ENCODE data around the gene KIFAP3.

The KIFAP3 gene

GRCh38 chr1:169885207-169885606 lies 189.3 kb downstream of the KIFAP3 start:
- TF ChIP-seq, protein P1, sequence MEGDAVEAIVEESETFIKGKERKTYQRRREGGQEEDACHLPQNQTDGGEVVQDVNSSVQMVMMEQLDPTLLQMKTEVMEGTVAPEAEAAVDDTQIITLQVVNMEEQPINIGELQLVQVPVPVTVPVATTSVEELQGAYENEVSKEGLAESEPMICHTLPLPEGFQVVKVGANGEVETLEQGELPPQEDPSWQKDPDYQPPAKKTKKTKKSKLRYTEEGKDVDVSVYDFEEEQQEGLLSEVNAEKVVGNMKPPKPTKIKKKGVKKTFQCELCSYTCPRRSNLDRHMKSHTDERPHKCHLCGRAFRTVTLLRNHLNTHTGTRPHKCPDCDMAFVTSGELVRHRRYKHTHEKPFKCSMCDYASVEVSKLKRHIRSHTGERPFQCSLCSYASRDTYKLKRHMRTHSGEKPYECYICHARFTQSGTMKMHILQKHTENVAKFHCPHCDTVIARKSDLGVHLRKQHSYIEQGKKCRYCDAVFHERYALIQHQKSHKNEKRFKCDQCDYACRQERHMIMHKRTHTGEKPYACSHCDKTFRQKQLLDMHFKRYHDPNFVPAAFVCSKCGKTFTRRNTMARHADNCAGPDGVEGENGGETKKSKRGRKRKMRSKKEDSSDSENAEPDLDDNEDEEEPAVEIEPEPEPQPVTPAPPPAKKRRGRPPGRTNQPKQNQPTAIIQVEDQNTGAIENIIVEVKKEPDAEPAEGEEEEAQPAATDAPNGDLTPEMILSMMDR (IDR thresholded peaks at IDR 0.05; ENCODE audit: low read depth, low read length) = no peak
- DNase-seq (ENCODE audit: low read depth in 2 of 2) = no peak
- H3K4me3 ChIP-seq (replicated peaks in 1 of 2; ENCODE audit: low read depth in 2 of 2, low read length in 2 of 2) = no peak overlapping the region

DNA sequence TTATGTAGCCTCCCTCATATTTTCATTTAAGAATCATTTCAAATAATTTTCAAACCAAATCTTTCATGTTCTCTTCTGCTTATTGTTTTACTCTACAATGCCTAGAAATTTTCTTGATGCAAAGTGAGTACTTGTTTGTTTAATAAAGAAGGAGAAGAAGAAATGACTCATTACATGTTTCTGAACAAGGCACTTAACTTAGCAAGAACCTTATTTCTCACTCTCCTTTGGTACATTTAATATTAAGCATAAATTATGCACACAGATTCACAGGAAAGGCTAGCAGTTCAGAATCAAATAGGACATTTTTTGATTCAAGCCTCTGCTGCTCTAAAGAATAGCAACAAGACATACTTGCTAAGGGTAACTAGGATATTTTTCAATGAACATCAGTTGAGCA lies 189.9 kb downstream of the KIFAP3 start:
- no peak for DNase-seq (ENCODE audit: low read depth in 2 of 2)
- TF ChIP-seq, protein P1 (IDR thresholded peaks at IDR 0.05; ENCODE audit: low read depth, low read length) = no peak

DNA sequence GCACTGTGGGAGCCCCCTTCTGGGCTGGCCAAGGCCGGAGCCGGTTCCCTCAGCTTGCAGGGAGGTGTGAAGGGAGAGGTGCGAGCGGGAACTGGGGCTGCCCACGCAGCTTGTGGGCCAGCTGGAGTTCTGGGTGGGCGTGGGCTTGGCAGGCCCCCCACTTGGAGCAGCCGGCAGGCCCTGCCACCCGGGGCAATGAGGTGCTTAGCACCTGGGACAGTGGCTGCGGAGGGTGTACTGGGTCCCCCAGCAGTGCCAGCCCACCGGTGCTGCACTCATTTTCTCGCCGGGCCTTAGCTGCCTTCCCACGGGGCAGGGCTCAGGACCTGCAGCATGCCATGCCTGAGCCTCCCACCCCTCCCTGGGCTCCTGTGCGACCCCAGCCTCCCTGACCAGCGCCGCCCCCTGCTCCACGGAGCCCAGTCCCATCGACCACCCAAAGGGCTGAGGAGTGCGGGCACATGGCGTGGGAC lies 192.4 kb downstream of the KIFAP3 start:
- no peak for DNase-seq (ENCODE audit: low read depth in 2 of 2)
- no peak overlapping the region for H3K4me3 ChIP-seq (replicated peaks in 1 of 2; ENCODE audit: low read depth in 2 of 2, low read length in 2 of 2)
- TF ChIP-seq, protein P1 (IDR thresholded peaks at IDR 0.05; ENCODE audit: low read depth, low read length) = no peak

More for the DNA sequence above, 189.9 kb downstream of the KIFAP3 start:
- H3K4me3 ChIP-seq (replicated peaks in 1 of 2; ENCODE audit: low read depth in 2 of 2, low read length in 2 of 2) = no peak overlapping the region

GRCh38 chr1:169879034-169879840 lies 195.3 kb downstream of the KIFAP3 start:
- DNase-seq (ENCODE audit: low read depth in 2 of 2) = no peak
- H3K4me3 ChIP-seq (replicated peaks in 1 of 2; ENCODE audit: low read depth in 2 of 2, low read length in 2 of 2) = no peak overlapping the region
- TF ChIP-seq, protein P1 (IDR thresholded peaks at IDR 0.05; ENCODE audit: low read depth, low read length) = no peak

- H3K4me3 ChIP-seq (replicated peaks in 1 of 2; ENCODE audit: low read depth in 2 of 2, low read length in 2 of 2) = no peak overlapping the region
- no peak for DNase-seq (ENCODE audit: low read depth in 2 of 2)
- TF ChIP-seq, protein P1 (IDR thresholded peaks at IDR 0.05; ENCODE audit: low read depth, low read length) = no peak
Observed at GRCh38 chr1:169878498-169878897, 196.0 kb downstream of the KIFAP3 start.

- DNase-seq (ENCODE audit: low read depth in 2 of 2) = peak; percentile 7 to 50
- TF ChIP-seq, protein P1 (IDR thresholded peaks at IDR 0.05; ENCODE audit: low read depth, low read length) = no peak
- H3K4me3 ChIP-seq (replicated peaks in 1 of 2; ENCODE audit: low read depth in 2 of 2, low read length in 2 of 2) = no peak overlapping the region
Observed at GRCh38 chr1:169877800-169878491, 196.5 kb downstream of the KIFAP3 start.
